Peyer's patch (tissue), 4 donors: Measurements from ENCODE around the gene ACVR1. TPM values are rescaled to one million over a fixed set of nuclear protein-coding genes. Genes with fewer than 3 reads are reported as not detected.
A peak's percentile ranks its signal among the peaks of the same experiment; 100 is the strongest.

Experiments used
- DNase-seq, 3 donors: peaks; one replicate each; pipeline ENCODE4 v3.0.0-alpha.2; 2017 to 2019
- H3K27ac ChIP-seq, 4 donors: fragments of 200-600 bp; sonication (generic); one replicate each; pipeline ENCODE4 v1.5.1; 2016 to 2019
- H3K27me3 ChIP-seq, 2 donors: fragments of 200-600 bp; sonication (generic); one replicate each; pipeline ENCODE4 v1.5.1; 2019
- H3K36me3 ChIP-seq, 3 donors: fragments of 200-600 bp; sonication (generic); one replicate each; pipeline ENCODE4 v1.5.1; 2016 to 2019
- H3K4me1 ChIP-seq, 4 donors: fragments of 200-600 bp; sonication (generic); one replicate each; pipeline ENCODE4 v1.5.1; 2016 to 2019
- H3K4me3 ChIP-seq, 4 donors: fragments of 200-600 bp; sonication (generic); 1 replicate in 3 of 4; 2 replicates in 1 of 4; pipeline ENCODE4 v1.5.1; 2016 to 2019; ENCODE audit warnings: mild to moderate bottlenecking in 1 of 4
- H3K9me3 ChIP-seq, 4 donors: fragments of 200-600 bp; sonication (generic); one replicate each; pipeline ENCODE4 v1.5.1; 2016 to 2019; ENCODE audit warnings: mild to moderate bottlenecking in 1 of 4
- CTCF ChIP-seq, 6 experiments: fragments of 450-650 bp in 4 of 6; fragments of 200-600 bp in 2 of 6; sonication (generic) in 1 of 6; IDR thresholded peaks; one replicate each; pipeline ENCODE4 v1.5.1; 2017 to 2019; ENCODE audit warnings: antibody characterized with exemption in 6 of 6, mild to moderate bottlenecking in 3 of 6, moderate library complexity in 1 of 6
- POLR2A ChIP-seq, 2 donors: fragments of 450-650 bp; IDR thresholded peaks; one replicate each; pipeline ENCODE4 v1.5.1; 2017; ENCODE audit warnings: antibody characterized with exemption in 2 of 2, mild to moderate bottlenecking in 2 of 2, moderate library complexity in 2 of 2
- total RNA-seq, 4 donors: library from RNA; depleted of rRNA; stranded (reverse); fragments of >200 nt; gene quantifications; one replicate each; pipeline ENCODE4 v1.1.0, GENCODE V29; 2016

Gene ACVR1
- total RNA-seq, 4 donors from 2014 or later, result 11.8 to 16.5 (median 14.3) TPM

GRCh38 chr2:157835006-157835405, 41.1 kb downstream of the ACVR1 start:
- no peaks in the 10 kb centered on the region for H3K9me3 ChIP-seq
- no peak overlapping the region for H3K27ac ChIP-seq
- DNase-seq, result no peak
- H3K27me3 ChIP-seq, result no peaks in the 10 kb centered on the region
- no peaks in the 10 kb centered on the region for H3K36me3 ChIP-seq
- TF ChIP-seq CTCF (IDR thresholded peaks at IDR 0.05), result no peak
- no peak overlapping the region for H3K4me3 ChIP-seq
- H3K4me1 ChIP-seq, result peaks cover 0 to 42% (median 0%) of the 10 kb centered on the region in 4 donors

DNA sequence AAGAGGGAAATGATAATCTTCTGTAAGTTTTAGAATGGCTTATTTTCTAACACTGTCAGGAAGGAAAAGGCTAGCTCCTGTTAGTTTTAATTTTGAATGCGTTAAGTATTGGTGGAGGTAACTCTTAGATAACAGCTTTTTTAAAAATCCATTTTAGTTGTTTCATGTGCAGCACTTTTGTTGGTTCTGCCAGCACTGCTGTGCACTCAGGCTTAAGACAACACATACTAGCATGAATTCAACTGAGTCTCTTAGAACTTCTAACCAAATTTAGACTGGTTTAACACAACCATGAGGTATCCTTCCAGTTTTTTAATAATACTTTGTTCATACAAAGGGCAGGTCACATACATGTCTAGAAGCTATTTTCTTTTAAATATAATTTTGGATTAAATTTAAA, 42.4 kb downstream of the ACVR1 start:
- no peak for DNase-seq
- H3K9me3 ChIP-seq, result no peaks in the 10 kb centered on the region
- no peaks in the 10 kb centered on the region for H3K36me3 ChIP-seq
- peaks cover 0 to 30% (median 0%) of the 10 kb centered on the region in 4 donors for H3K4me1 ChIP-seq
- no peak overlapping the region for H3K27ac ChIP-seq
- H3K27me3 ChIP-seq, result no peaks in the 10 kb centered on the region
- no peak overlapping the region for H3K4me3 ChIP-seq
- no peak for TF ChIP-seq POLR2A (IDR thresholded peaks at IDR 0.05)
- TF ChIP-seq CTCF (IDR thresholded peaks at IDR 0.05), result no peak

DNA sequence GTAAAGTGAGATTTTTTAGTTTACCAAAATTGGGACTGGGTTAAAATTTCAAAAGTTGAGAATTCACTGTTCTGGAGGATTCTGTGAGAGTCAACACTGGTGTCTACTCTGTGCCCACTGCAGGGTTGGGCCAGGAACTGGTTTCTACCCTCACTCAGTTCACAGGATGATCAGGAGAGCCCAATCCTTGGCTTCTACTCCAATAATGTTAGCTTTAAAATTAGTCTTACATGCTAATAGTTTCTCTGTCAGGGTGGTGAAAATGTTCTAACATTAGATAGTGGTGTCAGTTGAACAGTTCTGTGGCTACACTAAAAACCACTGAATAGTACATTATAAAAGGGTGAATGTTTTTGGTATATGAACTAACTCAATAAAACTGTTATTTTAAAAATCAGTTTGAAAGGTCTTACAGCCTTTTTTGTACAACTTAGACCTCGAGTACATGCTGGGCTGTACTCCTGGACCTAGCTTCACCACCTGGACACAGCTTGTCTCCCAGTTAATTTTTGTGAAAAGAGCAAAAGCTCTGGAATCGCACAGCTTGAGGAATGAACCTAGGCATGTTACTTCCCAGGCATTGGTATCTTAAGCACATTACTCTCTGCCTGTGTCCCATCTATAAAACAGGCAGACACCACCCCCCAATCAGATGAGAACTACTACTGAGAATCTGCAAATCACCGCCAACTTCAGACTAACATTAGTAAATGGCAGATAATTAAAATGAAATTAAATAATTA, 44.4 kb downstream of the ACVR1 start:
- Histone ChIP-seq H3K27me3 (no peaks in the 10 kb centered on the region), H3K36me3 (no peaks in the 10 kb centered on the region), H3K4me1 (peaks cover 0 to 13% (median 0%) of the 10 kb centered on the region in 4 donors), H3K27ac (peak overlapping the region in 2 of 4 donors; percentile 32 to 53), H3K4me3 (no peak overlapping the region), H3K9me3 (no peaks in the 10 kb centered on the region)
- DNase-seq, result no peak
- no peak for TF ChIP-seq CTCF (IDR thresholded peaks at IDR 0.05)
- no peak for TF ChIP-seq POLR2A (IDR thresholded peaks at IDR 0.05)

DNA sequence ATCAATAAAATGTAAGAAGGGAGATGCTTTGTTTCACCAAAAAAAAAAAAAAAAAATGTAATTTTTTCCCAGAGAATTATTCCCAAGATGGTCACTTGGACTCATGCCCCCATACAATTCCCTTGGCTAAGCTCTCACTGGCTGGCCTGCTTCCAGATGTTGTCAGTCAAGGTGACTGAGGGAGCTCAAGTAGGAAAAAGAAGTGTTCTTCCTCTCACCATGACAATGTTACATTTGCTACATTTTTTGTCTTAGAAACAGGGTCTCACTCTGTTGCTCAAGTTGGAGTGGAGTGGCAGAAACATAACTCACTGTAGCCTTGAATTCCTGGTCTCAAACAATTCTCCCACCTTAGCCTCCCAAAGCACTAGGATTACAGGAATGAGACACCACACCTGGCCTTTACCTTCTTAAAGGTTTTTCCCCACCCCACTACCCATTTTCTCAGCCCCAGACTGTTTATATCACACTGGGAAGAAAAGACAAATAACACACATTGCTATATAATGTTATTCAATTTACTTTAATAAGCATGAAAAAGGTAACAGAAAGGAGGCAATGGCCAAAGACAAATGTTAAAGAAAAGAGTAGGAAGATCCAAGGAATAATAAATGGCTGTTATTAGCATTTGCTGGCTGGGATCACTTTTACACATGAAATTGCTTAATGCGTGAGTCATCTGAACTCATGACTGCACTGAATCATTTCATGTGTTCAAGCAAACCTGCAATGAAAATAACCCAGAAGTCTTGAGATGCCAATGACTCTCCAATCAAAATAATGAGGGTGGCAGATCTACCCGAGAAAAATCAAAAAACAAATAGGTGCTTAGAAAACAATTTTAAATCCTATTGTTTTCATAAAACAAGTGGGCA, 45.2 kb downstream of the ACVR1 start:
- Histone ChIP-seq H3K4me3 (no peak overlapping the region), H3K9me3 (no peaks in the 10 kb centered on the region), H3K27me3 (no peaks in the 10 kb centered on the region), H3K36me3 (no peaks in the 10 kb centered on the region), H3K4me1 (peaks cover 0 to 6% (median 0%) of the 10 kb centered on the region in 4 donors), H3K27ac (peak overlapping the region in 2 of 4 donors; percentile 36 to 53)
- DNase-seq, result peak in 1 of 3 donors; percentile 63
- TF ChIP-seq CTCF (IDR thresholded peaks at IDR 0.05) (no peak), POLR2A (IDR thresholded peaks at IDR 0.05) (no peak)

DNA sequence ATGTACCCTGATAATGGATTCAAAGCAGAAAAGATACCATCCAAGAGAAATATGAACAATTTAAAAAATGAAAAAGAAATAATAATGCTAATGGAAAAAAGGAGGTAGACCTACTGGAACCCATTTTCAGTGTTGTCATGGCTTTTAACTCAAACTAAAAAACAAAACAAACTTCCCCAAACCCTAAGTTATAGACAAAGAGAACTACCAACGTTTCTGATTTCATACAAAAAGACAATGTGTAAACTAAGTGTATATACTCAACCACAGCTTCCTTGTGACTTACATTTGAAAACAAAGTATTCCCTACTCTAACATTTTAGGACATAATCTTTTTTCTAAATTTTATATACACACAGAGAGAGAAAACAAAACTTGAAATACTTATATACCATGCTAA, 45.9 kb downstream of the ACVR1 start:
- no peak for DNase-seq
- H3K9me3 ChIP-seq, result no peaks in the 10 kb centered on the region
- H3K27me3 ChIP-seq, result no peaks in the 10 kb centered on the region
- no peak overlapping the region for H3K27ac ChIP-seq
- H3K4me1 ChIP-seq, result peaks cover 0 to 6% (median 0%) of the 10 kb centered on the region in 4 donors
- H3K36me3 ChIP-seq, result no peaks in the 10 kb centered on the region
- no peak for TF ChIP-seq POLR2A (IDR thresholded peaks at IDR 0.05)
- TF ChIP-seq CTCF (IDR thresholded peaks at IDR 0.05), result no peak
- no peak overlapping the region for H3K4me3 ChIP-seq
